ENCODE results near the gene DOC2B. TPM values are rescaled to one million over a fixed set of nuclear protein-coding genes. Genes with fewer than 3 reads are reported as not detected.
"Not testable (repeated sequence)": the region's sequence is repeated elsewhere in the genome, so short reads cannot be mapped to it uniquely, and the experiment has no call there.

DOC2B gene
- total and polyA plus RNA-seq, 12 donors, result 2.6 to 15.7 (median 5.9) TPM

DNA sequence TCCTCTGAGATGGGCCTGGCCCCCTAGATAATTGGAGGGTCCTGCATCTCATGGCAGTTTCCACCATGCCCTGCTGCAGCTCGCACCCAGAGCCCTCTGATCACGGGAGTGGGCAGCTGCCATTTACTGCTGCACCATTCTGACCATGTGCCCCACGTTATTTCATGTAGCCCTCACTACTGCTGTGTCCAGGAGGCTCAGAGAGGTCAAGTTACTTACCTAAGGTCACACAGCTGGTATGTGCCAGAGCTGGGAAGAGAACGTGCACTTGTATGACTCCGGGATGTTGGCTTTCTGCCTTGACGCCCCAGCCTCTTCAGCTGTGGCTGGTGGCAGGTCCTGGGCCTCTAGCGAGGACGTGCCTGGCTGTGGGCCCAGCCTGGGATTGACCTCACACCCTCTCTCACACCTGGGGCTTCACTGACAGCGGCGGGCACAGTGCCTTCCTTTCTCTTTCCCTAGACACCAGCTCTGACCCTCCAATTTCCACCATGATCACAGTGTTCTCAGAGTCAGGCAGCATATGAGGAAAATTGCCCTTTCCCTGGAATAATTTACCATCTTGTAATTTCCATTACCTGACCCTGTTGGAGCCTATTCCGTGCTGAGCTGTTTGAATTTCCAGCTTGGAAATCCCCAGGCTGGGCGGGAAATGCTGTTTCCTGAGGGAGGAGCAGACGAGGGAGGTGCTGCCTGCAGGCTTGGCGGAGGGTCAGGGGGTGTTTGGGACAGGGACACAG, 18.5 kb upstream of the DOC2B start:
- peak in 6 of 7 donors; percentile 41 to 79 (median 62) for DNase-seq
- Histone ChIP-seq H3K36me3 (replicated peaks in 1 of 2) (no peaks in the 10 kb centered on the region), H3K4me3 (no peak overlapping the region), H3K27me3 (no peaks in the 10 kb centered on the region), H3K4me1 (replicated peaks in 1 of 2) (peaks cover 9 to 14% of the 10 kb centered on the region in 2 donors), H3K9me3 (replicated peaks in 1 of 3) (no peaks in the 10 kb centered on the region), H3K27ac (peak overlapping the region in 2 of 5 donors; percentile 36 to 54)
- intact Hi-C loops (cut with DNase I), result no loop called here
- WGBS, 4 donors, result 38 to 45% (median 44%) methylated on average over 12 to 14 of the region's 14 CpGs
- TF ChIP-seq CTCF (IDR thresholded peaks at IDR 0.05) (no peak), POLR2A (IDR thresholded peaks at IDR 0.05) (peak in 1 of 2 donors; percentile 4)

GRCh38 chr17:199191-199604, 17.7 kb upstream of the DOC2B start:
- Histone ChIP-seq H3K4me3 (no peak overlapping the region), H3K36me3 (replicated peaks in 1 of 2) (no peaks in the 10 kb centered on the region), H3K4me1 (replicated peaks in 1 of 2) (peaks cover 16 to 22% of the 10 kb centered on the region in 2 donors), H3K9me3 (replicated peaks in 1 of 3) (no peaks in the 10 kb centered on the region), H3K27ac (peak overlapping the region in 3 of 5 donors; percentile 3 to 54 (median 36)), H3K27me3 (no peaks in the 10 kb centered on the region)
- no peak for TF ChIP-seq POLR2A (IDR thresholded peaks at IDR 0.05)
- TF ChIP-seq CTCF (IDR thresholded peaks at IDR 0.05), result no peak
- DNase-seq, result peak in 6 of 7 donors; percentile 13 to 69 (median 54)
- intact Hi-C loops (cut with DNase I), result no loop called here
- WGBS, 4 donors, result 2 to 3% (median 3%) methylated on average over 8 of the region's 8 CpGs

DNA sequence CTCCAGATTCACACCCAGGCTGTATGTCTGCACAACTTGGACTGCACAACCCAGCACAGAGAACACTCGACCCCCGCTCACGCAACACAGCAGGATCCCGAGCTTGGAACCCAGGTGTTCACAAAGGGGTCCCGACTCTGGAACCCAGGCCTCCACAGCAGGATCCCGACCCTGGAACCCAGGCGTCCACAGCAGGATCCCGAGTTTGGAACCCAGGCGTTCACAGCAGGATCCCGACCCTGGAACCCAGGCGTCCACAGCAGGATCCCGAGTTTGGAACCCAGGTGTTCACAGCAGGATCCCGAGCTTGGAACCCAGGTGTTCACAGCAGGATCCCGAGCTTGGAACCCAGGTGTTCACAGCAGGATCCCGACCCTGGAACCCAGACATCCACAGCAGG, 16.8 kb upstream of the DOC2B start:
- H3K9me3 ChIP-seq (replicated peaks in 1 of 3); H3K27ac ChIP-seq; H3K27me3 ChIP-seq; DNase-seq; H3K36me3 ChIP-seq (replicated peaks in 1 of 2); H3K4me3 ChIP-seq; intact Hi-C loops (cut with DNase I): not testable (repeated sequence)
- 88 to 94% (median 90%) methylated on average over 10 to 15 of the region's 15 CpGs for WGBS, 4 donors
- H3K4me1 ChIP-seq (replicated peaks in 1 of 2), result peaks cover 16 to 23% of the 10 kb centered on the region in 2 donors

DNA sequence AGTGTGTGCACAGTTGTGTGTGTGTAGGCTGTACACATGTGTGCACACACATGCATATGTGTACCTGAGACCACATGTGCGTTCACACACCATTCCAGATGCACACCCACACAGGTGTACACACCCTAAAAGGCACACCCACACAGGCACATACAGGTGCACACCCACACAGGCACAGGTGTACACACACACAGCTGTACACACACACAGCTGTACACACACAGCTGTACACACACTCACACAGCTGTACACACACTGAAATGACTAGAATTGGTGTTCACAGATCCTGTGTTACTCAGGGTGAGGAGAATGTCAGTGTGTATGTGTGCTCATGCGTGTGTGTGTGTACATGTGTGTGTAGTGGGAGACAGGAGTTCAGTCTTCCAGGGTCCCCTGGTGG, 15.9 kb upstream of the DOC2B start:
- Histone ChIP-seq H3K36me3 (replicated peaks in 1 of 2) (no peaks in the 10 kb centered on the region), H3K4me1 (replicated peaks in 1 of 2) (peaks cover 16 to 23% of the 10 kb centered on the region in 2 donors), H3K9me3 (replicated peaks in 1 of 3) (no peaks in the 10 kb centered on the region), H3K27me3 (no peaks in the 10 kb centered on the region), H3K27ac (no peak overlapping the region), H3K4me3 (no peak overlapping the region)
- no peak for DNase-seq
- intact Hi-C loops (cut with DNase I), result no loop called here
- WGBS, 4 donors, result 80 to 100% (median 93%) methylated on average over 2 of the region's 2 CpGs
- no peak for TF ChIP-seq CTCF (IDR thresholded peaks at IDR 0.05)
- TF ChIP-seq POLR2A (IDR thresholded peaks at IDR 0.05), result no peak
